ENCODE data around the gene VMP1.
"Not testable (repeated sequence)": the region's sequence is repeated elsewhere in the genome, so short reads cannot be mapped to it uniquely, and the experiment has no call there.

VMP1 gene

GRCh38 chr17:59754552-59754951 lies 47.1 kb downstream of the VMP1 start:
- no peak for DNase-seq (ENCODE audit: low read depth, low spot score)

DNA sequence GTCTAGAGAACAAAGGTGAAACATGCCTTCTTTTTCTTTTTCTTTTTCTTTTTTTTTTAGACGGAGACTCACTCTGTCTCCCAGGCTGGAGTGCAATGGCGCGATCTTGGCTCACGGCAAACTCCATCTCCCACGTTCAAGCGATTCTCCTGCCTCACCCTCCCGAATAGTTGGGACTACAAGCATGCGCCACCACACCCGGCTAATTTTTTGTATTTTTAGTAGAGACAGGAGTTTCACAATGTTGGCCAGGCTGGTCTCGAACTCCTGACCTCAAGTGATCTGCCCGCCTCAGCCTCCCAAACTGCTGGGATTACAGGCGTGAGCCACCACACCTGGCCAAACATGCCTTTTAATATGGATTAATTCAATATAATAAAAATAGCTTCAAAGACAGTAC lies 47.6 kb downstream of the VMP1 start:
- DNase-seq (ENCODE audit: low read depth, low spot score) = not testable (repeated sequence)

GRCh38 chr17:59756236-59756818 lies 48.9 kb downstream of the VMP1 start:
- DNase-seq (ENCODE audit: low read depth, low spot score) = no peak

- DNase-seq (ENCODE audit: low read depth, low spot score) = no peak
These were observed 49.6 kb downstream of the VMP1 start for GRCh38 chr17:59757043-59757442.

GRCh38 chr17:59757470-59757869 lies 50.0 kb downstream of the VMP1 start:
- no peak for DNase-seq (ENCODE audit: low read depth, low spot score)

DNA sequence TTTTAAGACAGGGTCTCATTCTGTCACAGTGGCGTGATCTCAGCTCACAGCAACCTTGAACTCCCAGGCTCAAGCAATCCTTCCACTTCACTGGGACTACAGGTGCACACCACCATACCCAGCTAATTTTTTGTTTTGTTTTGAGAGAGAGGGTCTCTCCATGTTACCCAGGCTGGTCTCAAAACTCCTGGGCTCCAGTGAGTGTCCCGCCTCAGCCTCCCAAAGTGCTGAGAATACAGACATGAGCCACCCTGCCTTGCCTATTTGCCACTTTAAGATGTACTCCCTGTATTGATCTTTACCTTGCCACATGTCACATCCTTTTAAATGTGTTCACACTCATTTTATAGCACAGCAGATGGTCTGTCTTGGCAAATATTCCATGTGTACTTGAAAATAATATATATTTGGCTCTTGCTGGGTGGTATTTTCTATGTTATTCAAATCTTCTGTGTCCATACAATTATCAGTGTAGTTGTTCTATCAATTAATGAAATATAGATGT lies 50.5 kb downstream of the VMP1 start:
- no peak for DNase-seq (ENCODE audit: low read depth, low spot score)

- not testable (repeated sequence) for DNase-seq (ENCODE audit: low read depth, low spot score)
These were observed 51.7 kb downstream of the VMP1 start for GRCh38 chr17:59758998-59759651.

DNA sequence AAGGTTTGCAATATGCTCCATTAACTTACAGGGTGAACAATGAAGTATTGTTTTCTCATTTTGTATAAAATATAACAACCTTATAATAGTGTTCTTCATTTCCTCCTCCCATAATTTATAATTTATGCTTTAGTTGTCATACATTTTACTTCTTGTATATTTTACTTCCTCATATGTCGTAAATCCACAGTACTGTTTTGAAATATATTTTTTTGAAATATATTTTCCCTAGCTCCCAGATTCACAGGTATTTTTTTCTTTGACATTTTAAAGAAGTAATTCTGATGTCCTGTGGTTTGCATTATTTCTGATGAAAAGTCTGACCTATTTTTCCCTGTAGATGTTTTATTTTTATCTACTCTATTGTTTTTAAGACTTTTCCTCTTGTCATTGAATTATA lies 52.7 kb downstream of the VMP1 start:
- no peak for DNase-seq (ENCODE audit: low read depth, low spot score)

DNA sequence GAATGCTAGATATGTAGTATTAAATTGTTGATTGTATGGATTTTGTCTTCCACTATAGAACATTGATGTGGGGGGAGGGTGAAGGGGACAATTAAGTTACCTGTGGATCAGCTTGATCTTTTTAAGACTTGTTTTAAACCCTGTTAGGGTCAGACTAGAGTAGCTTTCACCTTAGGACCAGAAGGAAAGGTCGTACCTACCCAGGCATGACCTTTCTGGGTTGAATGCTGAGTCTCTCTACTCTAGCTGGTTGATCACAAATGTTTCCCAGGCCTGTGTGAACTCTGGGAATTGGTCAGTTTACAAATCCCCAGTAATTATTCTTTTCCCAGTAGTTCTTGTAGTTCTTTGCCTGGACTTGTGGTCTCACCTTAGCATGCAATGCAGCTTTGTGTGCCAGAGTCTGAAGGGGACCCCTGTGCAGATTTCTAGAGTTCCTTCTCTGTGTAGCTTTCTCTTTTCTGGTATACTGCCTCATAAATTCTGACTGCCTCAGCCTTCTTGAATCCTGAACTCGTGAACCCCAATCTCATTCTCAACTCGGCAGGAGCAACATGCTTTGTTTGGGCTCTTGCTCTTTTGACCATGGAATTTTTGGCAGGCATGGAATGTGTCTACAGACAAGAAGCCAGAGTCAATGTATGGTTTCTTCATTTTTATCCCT lies 54.1 kb downstream of the VMP1 start:
- DNase-seq (ENCODE audit: low read depth, low spot score) = peak; percentile 36

GRCh38 chr17:59762049-59762823 lies 54.8 kb downstream of the VMP1 start:
- DNase-seq (ENCODE audit: low read depth, low spot score) = no peak

GRCh38 chr17:59762824-59763374 lies 55.4 kb downstream of the VMP1 start:
- DNase-seq (ENCODE audit: low read depth, low spot score) = no peak

DNA sequence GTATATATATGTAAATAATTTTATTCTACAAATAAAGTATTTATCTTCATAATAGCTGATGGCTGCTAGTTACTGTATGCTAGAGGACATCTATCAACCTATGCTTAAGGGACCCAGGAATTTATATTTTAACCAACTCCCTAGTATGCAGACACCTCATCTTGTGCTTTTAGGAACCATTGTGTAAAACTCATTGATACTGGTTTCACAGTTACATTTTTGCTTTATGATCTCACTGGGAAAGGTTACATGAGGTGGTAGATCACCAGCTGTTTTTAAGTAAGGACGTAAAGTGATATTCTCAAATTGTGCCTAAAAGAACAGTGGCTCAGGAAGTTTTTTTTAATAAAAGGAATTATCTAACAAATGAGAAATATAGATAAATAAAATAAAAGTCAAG lies 56.4 kb downstream of the VMP1 start:
- no peak for DNase-seq (ENCODE audit: low read depth, low spot score)

DNA sequence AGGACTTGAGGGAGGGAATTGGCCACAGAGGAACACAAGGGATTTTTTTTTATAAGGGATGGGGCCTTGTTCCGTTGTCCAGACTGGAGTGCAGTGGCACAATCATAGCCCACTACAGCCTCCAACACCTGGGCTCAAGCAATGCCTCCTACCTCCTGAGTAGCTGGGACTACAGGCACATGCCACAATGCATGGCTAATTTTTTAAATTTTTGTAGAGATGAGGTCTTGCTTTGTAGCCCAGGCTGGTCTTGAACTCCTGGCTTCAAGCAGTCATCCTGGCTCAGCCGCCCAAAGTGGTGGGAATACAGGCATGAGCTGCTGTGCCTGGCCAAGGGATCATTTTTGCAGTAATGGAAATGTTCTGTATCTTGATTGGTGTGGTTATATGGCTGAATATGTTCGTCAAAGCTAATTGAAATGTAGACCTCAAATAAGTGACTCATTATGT lies 56.9 kb downstream of the VMP1 start:
- no peak for DNase-seq (ENCODE audit: low read depth, low spot score)

DNA sequence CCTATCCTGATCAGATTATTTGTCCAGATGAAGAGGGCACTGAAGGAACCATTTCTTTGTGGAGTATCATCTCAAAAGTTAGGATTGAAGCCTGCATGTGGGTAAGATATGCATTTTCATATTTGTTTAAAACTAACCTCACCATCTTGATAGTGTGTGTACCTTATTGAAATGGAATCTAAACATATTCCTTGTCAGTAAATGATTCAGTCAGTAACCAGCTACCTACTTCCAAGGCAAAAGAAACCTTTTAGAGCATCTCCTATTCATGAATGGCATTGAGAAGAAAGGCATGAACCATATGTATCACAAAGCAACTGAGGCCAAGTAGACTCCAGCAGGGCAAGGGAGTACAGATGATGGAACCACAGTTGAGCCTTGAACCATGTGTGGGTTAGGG lies 57.6 kb downstream of the VMP1 start:
- DNase-seq (ENCODE audit: low read depth, low spot score) = no peak

GRCh38 chr17:59766491-59766890 lies 59.0 kb downstream of the VMP1 start:
- no peak for DNase-seq (ENCODE audit: low read depth, low spot score)

- no peak for DNase-seq (ENCODE audit: low read depth, low spot score)
These were observed 59.7 kb downstream of the VMP1 start for GRCh38 chr17:59767176-59767575.

DNA sequence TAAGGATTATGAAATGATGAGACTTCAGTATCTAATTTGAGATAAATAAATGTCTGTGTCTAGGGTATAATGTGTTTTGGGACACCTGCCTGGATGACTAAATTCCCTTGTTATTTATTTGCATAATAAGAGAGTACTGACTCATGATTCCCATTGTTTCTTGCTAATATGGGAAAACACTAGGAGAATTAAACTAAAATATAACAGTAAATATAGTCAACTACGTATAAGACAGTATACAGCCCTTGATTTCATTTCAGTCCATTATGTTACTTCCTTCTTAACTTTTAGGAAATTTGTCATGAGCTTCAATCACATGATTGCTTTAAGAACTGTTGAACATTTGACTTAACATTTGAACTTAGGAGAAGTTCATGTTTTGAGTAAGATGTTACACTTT lies 62.4 kb downstream of the VMP1 start:
- DNase-seq (ENCODE audit: low read depth, low spot score) = no peak

GRCh38 chr17:59771093-59771492 lies 63.6 kb downstream of the VMP1 start:
- DNase-seq (ENCODE audit: low read depth, low spot score) = no peak

GRCh38 chr17:59775786-59776350 lies 68.4 kb downstream of the VMP1 start:
- DNase-seq (ENCODE audit: low read depth, low spot score) = no peak

GRCh38 chr17:59776577-59776976 lies 69.1 kb downstream of the VMP1 start:
- no peak for DNase-seq (ENCODE audit: low read depth, low spot score)

GRCh38 chr17:59777033-59777432 lies 69.6 kb downstream of the VMP1 start:
- no peak for DNase-seq (ENCODE audit: low read depth, low spot score)

- no peak for DNase-seq (ENCODE audit: low read depth, low spot score)
These were observed 71.5 kb downstream of the VMP1 start for GRCh38 chr17:59778996-59779395.

All from ELF-1 (cell line).